ENCODE measurements around the gene CD163L1. TPM values are rescaled to one million over a fixed set of nuclear protein-coding genes. Genes with fewer than 3 reads are reported as not detected.

Gene CD163L1
- total and polyA plus RNA-seq, 2 of the 8 experiments (the other 6 are each of a cell fraction or from before 2014, with no cell fraction given) = 0.11 to 0.22 TPM

DNA sequence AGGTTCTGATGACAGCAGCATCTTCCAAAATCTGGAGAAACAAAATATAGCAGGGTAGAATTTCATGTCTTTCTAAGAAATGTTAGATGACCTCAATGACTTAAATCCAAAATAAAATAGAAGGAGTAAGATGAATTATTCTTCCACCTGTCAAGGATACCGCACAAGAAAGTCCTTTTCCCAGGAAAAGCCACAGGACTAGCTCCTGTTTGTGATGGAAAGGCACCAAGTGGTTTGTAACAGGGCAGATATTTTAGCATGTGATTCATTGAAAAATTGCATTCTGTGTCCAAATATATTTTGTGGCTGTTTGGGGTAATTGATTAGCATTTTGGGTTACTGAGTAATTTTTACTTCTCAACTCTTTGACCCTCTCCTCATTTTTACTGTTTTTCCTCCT lies 2.7 kb downstream of the CD163L1 start (continued):
- TF ChIP-seq CHD2 (IDR thresholded peaks at IDR 0.05; ENCODE audit: low read length) (no peak), RFX5 (IDR thresholded peaks at IDR 0.05; ENCODE audit: borderline replicate concordance, low read depth, low read length) (no peak), YY1 (IDR thresholded peaks at IDR 0.05; ENCODE audit: low read depth, low read length) (no peak)
